Measurements from ENCODE around the gene OR56B1. TPM values are rescaled to one million over a fixed set of nuclear protein-coding genes. Genes with fewer than 3 reads are reported as not detected.

Gene OR56B1
- total and polyA plus RNA-seq, 2 of the 13 experiments (the other 11 are each of a cell fraction or from before 2014, with no cell fraction given) = not detected

GRCh38 chr11:5705688-5706087 is 30.6 kb upstream of the OR56B1 start:
- no peak for TF ChIP-seq ZNF790 (CRISPR knock-in tag; IDR thresholded peaks at IDR 0.05; ENCODE audit: borderline replicate concordance)
- no peak for ATAC-seq
- no peaks in the 10 kb centered on the region for H4K20me1 ChIP-seq (ENCODE audit: insufficient read depth, low read length)
- FAIRE-seq = no peak
- intact Hi-C loops (cut with micrococcal nuclease; ENCODE audit: unreplicated experiment) = no loop called here
- H3K27ac ChIP-seq (ENCODE audit: extremely low read length, insufficient read depth, low read length) = no peak overlapping the region
- no peaks in the 10 kb centered on the region for H3K36me3 ChIP-seq (replicated peaks in 1 of 2; ENCODE audit: control insufficient read depth in 1 of 2, insufficient read depth in 2 of 2, low read length in 2 of 2)
- no peak overlapping the region for H3K4me3 ChIP-seq (replicated peaks in 1 of 3; ENCODE audit: insufficient read depth in 1 of 3, low read depth in 2 of 3, low read length in 3 of 3)
- H2AFZ ChIP-seq (ENCODE audit: low read length) = no peak overlapping the region
- 75% methylated on average over 4 of the region's 4 CpGs for WGBS (ENCODE audit: low lambda C conversion rate)
- no peak for DNase-seq (ENCODE audit: low spot score)
- H3K9ac ChIP-seq (ENCODE audit: insufficient read depth, low read depth, low read length) = no peak overlapping the region
- in situ Hi-C loops (cut with HindIII; ENCODE audit: extremely low pct_ligation_motif_present, low pct_unique_long_range_greater_than_20kb) = no loop called here
- no peaks in the 10 kb centered on the region for H3K27me3 ChIP-seq (ENCODE audit: control insufficient read depth in 1 of 2, insufficient read depth in 2 of 2, low read length in 2 of 2)
- H3K4me2 ChIP-seq (ENCODE audit: low read depth, low read length) = no peak overlapping the region
- no peaks in the 10 kb centered on the region for H3K4me1 ChIP-seq (ENCODE audit: insufficient read depth, low read length)
- H3K79me2 ChIP-seq (ENCODE audit: insufficient read depth, low read length) = no peaks in the 10 kb centered on the region
- no TSS peak for BruUV-seq (replicated peaks)
- ChIA-PET CTCF (ENCODE audit: low intra/inter-chr PET ratio, low total read pairs) (no interaction called here), POLR2A (no interaction called here)
- no peaks in the 10 kb centered on the region for H3K9me3 ChIP-seq (ENCODE audit: low read length)

- H3K4me3 ChIP-seq (replicated peaks in 1 of 3; ENCODE audit: insufficient read depth in 1 of 3, low read depth in 2 of 3, low read length in 3 of 3) = no peak overlapping the region
- POLR2A ChIA-PET = no interaction called here
- no peak for FAIRE-seq
- DNase-seq (ENCODE audit: low spot score) = no peak
- in situ Hi-C loops (cut with HindIII; ENCODE audit: extremely low pct_ligation_motif_present, low pct_unique_long_range_greater_than_20kb) (no loop called here), intact Hi-C loops (cut with micrococcal nuclease; ENCODE audit: unreplicated experiment) (no loop called here)
- no peaks in the 10 kb centered on the region for H3K79me2 ChIP-seq (ENCODE audit: insufficient read depth, low read length)
- H3K36me3 ChIP-seq (replicated peaks in 1 of 2; ENCODE audit: control insufficient read depth in 1 of 2, insufficient read depth in 2 of 2, low read length in 2 of 2) = no peaks in the 10 kb centered on the region
- H3K27ac ChIP-seq (ENCODE audit: extremely low read length, insufficient read depth, low read length) = no peak overlapping the region
- H3K4me1 ChIP-seq (ENCODE audit: insufficient read depth, low read length) = no peaks in the 10 kb centered on the region
- no peak overlapping the region for H3K4me2 ChIP-seq (ENCODE audit: low read depth, low read length)
- no peak overlapping the region for H3K9ac ChIP-seq (ENCODE audit: insufficient read depth, low read depth, low read length)
- no peaks in the 10 kb centered on the region; a peak in 1 of 5 replicates for H3K27me3 ChIP-seq (ENCODE audit: control insufficient read depth in 1 of 2, insufficient read depth in 2 of 2, low read length in 2 of 2)
- BruUV-seq (replicated peaks) = no TSS peak
- 0% methylated on average over 1 of the region's 1 CpG for WGBS (ENCODE audit: low lambda C conversion rate)
- no peak for ATAC-seq
- H2AFZ ChIP-seq (ENCODE audit: low read length) = no peak overlapping the region
- no peaks in the 10 kb centered on the region for H3K9me3 ChIP-seq (ENCODE audit: low read length)
- CTCF ChIA-PET (ENCODE audit: low intra/inter-chr PET ratio, low total read pairs) = no interaction called here
- H4K20me1 ChIP-seq (ENCODE audit: insufficient read depth, low read length) = no peaks in the 10 kb centered on the region
- TF ChIP-seq NFE2 (CRISPR knock-in tag; IDR thresholded peaks at IDR 0.05) (no peak), SMARCC2 (IDR thresholded peaks at IDR 0.05) (no peak), ZHX2 (IDR thresholded peaks at IDR 0.05; ENCODE audit: low read depth) (no peak), ZHX2 (CRISPR knock-in tag; IDR thresholded peaks at IDR 0.05; ENCODE audit: borderline replicate concordance) (no peak), MTA3 (CRISPR knock-in tag; IDR thresholded peaks at IDR 0.05) (no peak), MTA1 (CRISPR knock-in tag; IDR thresholded peaks at IDR 0.05; ENCODE audit: borderline replicate concordance) (no peak), ZNF468 (CRISPR knock-in tag; IDR thresholded peaks at IDR 0.05) (no peak), ZNF549 (CRISPR knock-in tag; IDR thresholded peaks at IDR 0.05) (no peak), TBL1XR1 (IDR thresholded peaks at IDR 0.05; ENCODE audit: borderline replicate concordance, low read length, partially characterized antibody) (no peak), MTF1 (CRISPR knock-in tag; IDR thresholded peaks at IDR 0.05) (no peak), ZNF572 (CRISPR knock-in tag; IDR thresholded peaks at IDR 0.05) (no peak), ZNF33B (CRISPR knock-in tag; IDR thresholded peaks at IDR 0.05) (no peak), ZNF317 (CRISPR knock-in tag; IDR thresholded peaks at IDR 0.05) (no peak), DMAP1 (CRISPR knock-in tag; IDR thresholded peaks at IDR 0.05) (no peak)
Observed at GRCh38 chr11:5712507-5712906, 23.7 kb upstream of the OR56B1 start.

Data from HepG2 (cell line).